Measurements from ENCODE around the gene CCDC91. TPM values are rescaled to one million over a fixed set of nuclear protein-coding genes. Genes with fewer than 3 reads are reported as not detected.

The CCDC91 gene
- polyA plus RNA-seq, 3 donors from 2014 or later, result 46.8 to 60.1 (median 54.3) TPM

- Mint-ChIP-seq H3K36me3 (peaks cover 16 to 39% (median 35%) of the 10 kb centered on the region in 3 donors), H3K27ac (peak overlapping the region in 2 of 6 donors; percentile 34 to 36), H3K27me3 (ENCODE audit: low read depth in 3 of 3) (no peaks in the 10 kb centered on the region), H3K4me3 (no peak overlapping the region), H3K4me1 (peaks cover 1 to 7% of the 10 kb centered on the region in 2 donors), H3K9me3 (peaks cover 0 to 2% (median under 1%) of the 10 kb centered on the region in 6 donors)
- DNase-seq, result no peak
Measured at GRCh38 chr12:28497889-28498411, 307.7 kb downstream of the CCDC91 start.

DNA sequence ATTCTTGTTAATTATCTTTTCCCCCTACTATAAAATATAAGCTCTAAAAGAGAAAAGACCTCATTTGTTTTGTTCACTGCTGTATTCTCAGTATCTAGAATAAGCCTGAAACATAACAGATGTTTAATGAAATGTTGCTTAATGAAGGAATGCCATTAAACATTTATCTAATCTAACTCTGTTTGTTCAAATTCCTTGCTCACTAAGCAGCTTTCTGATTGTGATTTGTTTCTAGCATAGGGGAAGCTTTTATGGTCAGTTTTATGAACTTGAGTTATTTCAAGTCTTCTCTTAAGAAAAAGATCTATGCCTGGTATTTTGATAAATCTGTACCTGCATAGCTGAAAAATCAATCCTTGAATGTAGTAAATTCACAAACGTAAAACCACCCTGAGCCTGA lies 308.6 kb downstream of the CCDC91 start:
- no peaks in the 10 kb centered on the region for H3K27me3 Mint-ChIP-seq (ENCODE audit: low read depth in 3 of 3)
- H3K36me3 Mint-ChIP-seq, result peaks cover 16 to 39% (median 29%) of the 10 kb centered on the region in 3 donors
- no peak overlapping the region for H3K4me3 Mint-ChIP-seq
- no peak overlapping the region for H3K27ac Mint-ChIP-seq
- peaks cover 1 to 7% of the 10 kb centered on the region in 2 donors for H3K4me1 Mint-ChIP-seq
- H3K9me3 Mint-ChIP-seq, result peaks cover 0 to 2% (median under 1%) of the 10 kb centered on the region in 6 donors
- no peak for DNase-seq

GRCh38 chr12:28500373-28501024 lies 310.2 kb downstream of the CCDC91 start:
- Mint-ChIP-seq H3K36me3 (peaks cover 16 to 43% (median 25%) of the 10 kb centered on the region in 3 donors), H3K9me3 (peaks cover 0 to 2% (median under 1%) of the 10 kb centered on the region in 6 donors), H3K27me3 (ENCODE audit: low read depth in 3 of 3) (no peaks in the 10 kb centered on the region), H3K27ac (no peak overlapping the region), H3K4me3 (no peak overlapping the region), H3K4me1 (peaks cover 1 to 7% of the 10 kb centered on the region in 2 donors)
- DNase-seq, result no peak

GRCh38 chr12:28506271-28506670 lies 316.0 kb downstream of the CCDC91 start:
- no peak for DNase-seq
- H3K9me3 Mint-ChIP-seq, result peaks cover 0 to 2% (median 0%) of the 10 kb centered on the region in 6 donors
- H3K27ac Mint-ChIP-seq, result no peak overlapping the region
- no peak overlapping the region for H3K4me3 Mint-ChIP-seq
- H3K4me1 Mint-ChIP-seq, result no peaks in the 10 kb centered on the region
- no peaks in the 10 kb centered on the region for H3K27me3 Mint-ChIP-seq (ENCODE audit: low read depth in 3 of 3)
- peaks cover 0 to 17% (median 0%) of the 10 kb centered on the region in 3 donors for H3K36me3 Mint-ChIP-seq

DNA sequence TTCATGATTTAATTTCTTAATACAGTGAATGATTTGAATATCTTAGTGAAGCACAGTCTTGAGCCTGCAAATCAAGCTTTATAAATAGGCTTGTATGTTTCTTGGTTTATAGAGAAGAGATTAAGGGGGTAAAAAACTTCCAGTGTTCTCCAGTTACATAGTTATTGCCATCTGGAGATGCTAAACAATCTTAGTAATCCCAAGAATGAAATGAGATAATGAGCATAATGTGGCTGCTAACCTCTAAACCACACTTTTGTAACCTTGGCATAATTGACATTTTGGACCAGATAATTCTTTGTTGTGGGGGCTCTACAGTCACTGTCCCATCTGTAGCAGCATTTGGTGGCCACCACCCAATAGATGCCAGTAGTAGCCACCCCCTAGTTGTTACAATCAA lies 316.8 kb downstream of the CCDC91 start:
- Mint-ChIP-seq H3K4me3 (no peak overlapping the region), H3K9me3 (peaks cover 0 to under 1% (median 0%) of the 10 kb centered on the region in 6 donors), H3K27me3 (ENCODE audit: low read depth in 3 of 3) (no peaks in the 10 kb centered on the region), H3K36me3 (peaks cover 0 to 13% (median 0%) of the 10 kb centered on the region in 3 donors), H3K27ac (no peak overlapping the region), H3K4me1 (no peaks in the 10 kb centered on the region)
- no peak for DNase-seq

- Mint-ChIP-seq H3K27ac (no peak overlapping the region), H3K4me3 (no peak overlapping the region), H3K4me1 (no peaks in the 10 kb centered on the region), H3K36me3 (peaks cover 0 to 12% (median 0%) of the 10 kb centered on the region in 3 donors), H3K27me3 (ENCODE audit: low read depth in 3 of 3) (no peaks in the 10 kb centered on the region), H3K9me3 (no peaks in the 10 kb centered on the region)
- no peak for DNase-seq
Measured at GRCh38 chr12:28507867-28508266, 317.6 kb downstream of the CCDC91 start.

- no peak overlapping the region for H3K27ac Mint-ChIP-seq
- H3K36me3 Mint-ChIP-seq, result peaks cover 0 to 10% (median 0%) of the 10 kb centered on the region in 3 donors
- no peaks in the 10 kb centered on the region for H3K27me3 Mint-ChIP-seq (ENCODE audit: low read depth in 3 of 3)
- H3K4me3 Mint-ChIP-seq, result no peak overlapping the region
- no peaks in the 10 kb centered on the region for H3K9me3 Mint-ChIP-seq
- DNase-seq, result no peak
- H3K4me1 Mint-ChIP-seq, result peaks cover 5 to 20% of the 10 kb centered on the region in 2 donors
Measured at GRCh38 chr12:28512406-28512805, 322.1 kb downstream of the CCDC91 start.

DNA sequence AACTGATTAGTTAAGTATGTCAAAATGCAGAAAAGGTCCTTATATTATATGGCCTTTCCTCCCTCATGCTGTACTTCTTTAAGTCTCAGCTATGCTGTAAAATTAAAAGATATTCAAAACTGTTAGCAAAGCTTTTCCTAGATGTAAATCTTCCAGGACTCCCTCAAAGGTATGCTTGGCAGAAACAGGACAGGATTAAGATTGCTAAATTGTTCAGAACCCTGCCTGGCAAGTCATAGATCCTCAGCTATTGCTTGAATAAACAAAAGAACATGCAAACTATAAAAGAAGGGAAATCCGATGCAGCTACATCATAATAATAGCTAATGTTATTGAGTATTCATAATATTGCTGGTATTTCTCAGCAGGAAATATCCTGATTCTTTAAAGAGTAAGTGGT lies 322.6 kb downstream of the CCDC91 start:
- Mint-ChIP-seq H3K9me3 (no peaks in the 10 kb centered on the region), H3K27me3 (ENCODE audit: low read depth in 3 of 3) (no peaks in the 10 kb centered on the region), H3K27ac (no peak overlapping the region), H3K4me1 (peaks cover 5 to 22% of the 10 kb centered on the region in 2 donors), H3K4me3 (no peak overlapping the region), H3K36me3 (peaks cover 0 to 11% (median 0%) of the 10 kb centered on the region in 3 donors)
- no peak for DNase-seq

- Mint-ChIP-seq H3K27ac (peak overlapping the region in 1 of 6 donors; percentile 5), H3K27me3 (ENCODE audit: low read depth in 3 of 3) (no peaks in the 10 kb centered on the region), H3K36me3 (peaks cover 0 to 22% (median 6%) of the 10 kb centered on the region in 3 donors), H3K4me1 (peaks cover 7 to 33% of the 10 kb centered on the region in 2 donors), H3K9me3 (no peaks in the 10 kb centered on the region), H3K4me3 (no peak overlapping the region)
- DNase-seq, result no peak
Measured at GRCh38 chr12:28513983-28514382, 323.7 kb downstream of the CCDC91 start.

DNA sequence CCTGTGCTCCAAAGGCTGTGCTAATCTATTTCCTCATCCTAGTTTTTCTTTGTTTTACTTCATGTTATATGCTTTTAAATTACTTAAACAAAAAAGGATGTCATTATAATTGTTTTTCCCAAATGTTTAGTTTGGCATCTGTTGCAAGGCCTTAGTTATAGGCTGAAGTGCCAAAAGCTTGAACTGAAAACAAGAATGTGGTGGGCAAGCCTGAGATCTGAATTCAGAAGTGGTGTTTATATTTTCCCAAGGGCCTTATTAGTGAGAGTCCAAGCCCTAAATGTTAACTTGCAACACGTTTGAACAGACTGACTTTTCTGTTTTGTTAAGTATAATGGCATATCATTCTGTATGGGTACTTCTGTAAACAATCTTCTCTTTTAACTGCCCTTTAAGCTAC lies 326.8 kb downstream of the CCDC91 start:
- peak overlapping the region in 2 of 6 donors; percentile 30 to 49 for H3K27ac Mint-ChIP-seq
- DNase-seq, result no peak
- peaks cover under 1 to 9% (median 4%) of the 10 kb centered on the region in 6 donors for H3K9me3 Mint-ChIP-seq
- H3K36me3 Mint-ChIP-seq, result peaks cover 0 to 19% (median 9%) of the 10 kb centered on the region in 3 donors
- peaks cover 9 to 37% of the 10 kb centered on the region in 2 donors for H3K4me1 Mint-ChIP-seq
- H3K4me3 Mint-ChIP-seq, result no peak overlapping the region
- no peaks in the 10 kb centered on the region for H3K27me3 Mint-ChIP-seq (ENCODE audit: low read depth in 3 of 3)

DNA sequence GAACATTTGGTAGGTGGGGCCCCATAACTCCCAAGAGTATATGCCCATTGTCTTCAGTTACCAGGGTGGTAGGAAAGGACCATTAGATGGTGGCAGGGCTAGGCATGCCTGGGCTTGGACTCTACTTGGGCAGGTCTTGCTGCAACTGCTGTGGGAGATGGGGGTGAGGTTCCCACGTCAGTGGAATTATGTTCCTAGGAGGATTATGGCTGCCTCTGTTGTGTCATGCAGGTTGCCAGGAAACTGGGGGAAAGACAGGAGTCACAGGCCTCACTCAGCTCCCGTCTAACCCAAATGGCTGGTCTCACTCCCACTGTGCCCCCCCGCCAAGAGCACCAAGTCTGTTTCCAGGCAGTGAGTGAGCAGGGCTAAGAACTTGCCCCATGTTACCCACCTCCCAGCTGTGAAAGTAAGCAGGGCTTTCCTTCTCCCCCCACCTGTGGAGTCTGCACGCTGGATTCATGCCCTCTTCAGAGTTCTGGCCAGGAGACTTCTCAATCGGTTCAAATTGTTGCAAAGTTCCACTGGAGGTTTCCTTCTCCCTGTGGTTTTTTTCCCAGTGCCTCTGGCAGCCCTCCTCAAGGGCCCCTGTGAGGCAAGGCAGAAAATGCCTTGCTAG lies 337.5 kb downstream of the CCDC91 start:
- DNase-seq, result no peak
- Mint-ChIP-seq H3K27me3 (ENCODE audit: low read depth in 3 of 3) (peaks cover 0 to 1% (median 0%) of the 10 kb centered on the region in 3 donors), H3K4me3 (no peak overlapping the region), H3K9me3 (peaks cover 14 to 44% (median 24%) of the 10 kb centered on the region in 6 donors), H3K4me1 (peaks cover 13 to 23% of the 10 kb centered on the region in 2 donors), H3K36me3 (peaks cover 20 to 34% (median 26%) of the 10 kb centered on the region in 3 donors), H3K27ac (peak overlapping the region in 1 of 6 donors; percentile 46)

GRCh38 chr12:28535216-28535615 lies 345.0 kb downstream of the CCDC91 start:
- Mint-ChIP-seq H3K4me1 (no peaks in the 10 kb centered on the region), H3K27me3 (ENCODE audit: low read depth in 3 of 3) (no peaks in the 10 kb centered on the region), H3K36me3 (no peaks in the 10 kb centered on the region), H3K27ac (no peak overlapping the region), H3K4me3 (no peak overlapping the region), H3K9me3 (no peaks in the 10 kb centered on the region)
- no peak for DNase-seq

DNA sequence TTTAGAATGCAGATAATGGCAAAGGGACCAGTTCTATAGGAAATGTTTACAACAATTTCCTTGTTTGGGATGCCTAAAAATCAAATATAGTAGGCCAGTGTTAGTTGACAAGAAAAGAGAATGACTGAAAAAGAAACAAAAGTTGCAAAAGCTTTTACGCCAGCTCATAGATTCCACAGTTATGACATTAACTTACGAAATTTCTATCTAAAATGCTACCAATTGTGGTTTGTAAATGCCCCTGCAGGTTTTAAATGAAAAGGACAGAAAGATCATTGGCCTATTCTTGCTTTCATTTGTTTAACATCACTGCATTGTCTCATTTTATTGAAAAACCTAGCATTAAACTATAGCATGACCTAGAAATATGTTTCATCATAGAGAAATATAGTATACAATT lies 345.8 kb downstream of the CCDC91 start:
- no peak for DNase-seq
- Mint-ChIP-seq H3K27me3 (ENCODE audit: low read depth in 3 of 3) (no peaks in the 10 kb centered on the region), H3K4me1 (no peaks in the 10 kb centered on the region), H3K4me3 (no peak overlapping the region), H3K36me3 (no peaks in the 10 kb centered on the region), H3K9me3 (no peaks in the 10 kb centered on the region), H3K27ac (no peak overlapping the region)

DNA sequence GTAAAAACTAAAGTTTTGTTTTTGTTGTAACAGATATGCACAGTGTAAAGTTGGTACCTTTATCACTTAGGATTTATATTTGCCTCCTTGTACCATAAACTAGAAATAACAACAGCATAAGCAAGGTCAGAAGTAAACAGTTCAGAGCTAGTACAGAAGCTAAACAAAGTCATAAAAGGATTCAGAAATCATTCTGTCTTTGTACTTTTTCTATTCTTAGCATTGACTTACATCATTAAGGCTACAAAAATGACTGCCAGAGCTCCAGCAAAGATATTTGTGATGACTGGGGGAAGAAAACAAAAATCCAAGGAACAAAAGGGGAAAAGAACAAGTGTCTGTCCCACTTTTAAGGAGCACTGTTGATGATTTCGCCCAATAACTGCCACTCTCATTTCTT lies 347.2 kb downstream of the CCDC91 start:
- Mint-ChIP-seq H3K27ac (peak overlapping the region in 1 of 6 donors; percentile 38), H3K4me1 (peaks cover 2 to 9% of the 10 kb centered on the region in 2 donors), H3K4me3 (no peak overlapping the region), H3K9me3 (no peaks in the 10 kb centered on the region), H3K36me3 (no peaks in the 10 kb centered on the region), H3K27me3 (ENCODE audit: low read depth in 3 of 3) (no peaks in the 10 kb centered on the region)
- DNase-seq, result no peak
